ENCODE results near the gene EHMT1. TPM values are rescaled to one million over a fixed set of nuclear protein-coding genes. Genes with fewer than 3 reads are reported as not detected.

Gene EHMT1
- total and polyA plus RNA-seq, 2 of the 13 experiments (the other 11 are each of a cell fraction or from before 2014, with no cell fraction given): 23.0 to 27.1 TPM

DNA sequence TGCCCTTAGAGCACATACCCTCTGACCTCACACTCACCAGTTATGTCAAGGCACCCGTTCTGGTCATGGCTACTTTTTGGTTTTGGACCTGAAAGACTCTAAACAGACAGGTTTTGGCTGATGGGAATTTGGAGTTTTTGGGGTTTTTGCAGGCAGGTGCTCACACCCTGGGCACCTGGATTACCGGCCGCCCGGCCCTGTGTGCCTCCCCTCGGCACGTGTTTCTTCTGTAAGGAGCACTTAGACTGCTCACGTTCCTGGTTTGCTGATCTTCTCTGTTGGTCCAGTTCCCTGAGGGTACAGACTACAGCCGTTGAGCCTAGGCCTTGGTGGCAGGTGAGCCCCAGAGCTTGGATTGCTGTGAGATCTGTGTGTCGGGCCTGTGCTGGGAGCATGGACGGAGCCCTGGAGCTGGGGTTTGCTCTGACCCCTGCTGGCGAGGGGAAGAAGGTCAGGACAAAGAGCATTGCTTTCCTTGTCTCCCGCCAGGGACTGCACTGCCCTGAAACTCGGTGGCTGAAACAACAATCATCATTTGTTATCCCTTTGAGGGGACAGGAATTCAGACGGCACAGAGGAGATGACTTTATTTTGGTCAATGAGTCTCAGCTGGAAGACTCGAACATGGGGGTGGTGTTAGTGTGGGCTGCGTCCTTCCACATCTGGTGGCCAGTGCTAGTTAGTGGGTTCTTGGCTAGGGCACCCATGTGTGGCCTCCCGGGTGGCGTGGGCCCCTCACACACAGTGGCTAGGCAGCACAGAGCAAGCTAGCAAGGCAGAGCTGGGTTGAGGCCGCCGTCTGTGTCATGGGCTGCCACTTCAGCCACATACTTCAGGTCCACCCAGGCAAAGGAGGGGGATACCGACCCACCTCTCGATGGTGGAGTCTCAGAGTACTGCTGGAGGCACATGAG lies 76.4 kb downstream of the EHMT1 start (continued):
- TF ChIP-seq YY1 (IDR thresholded peaks at IDR 0.05; ENCODE audit: insufficient read depth, insufficient replicate concordance, low read depth, low read length) (peak; percentile 29), SMC3 (IDR thresholded peaks at IDR 0.05; ENCODE audit: low read length) (peak; percentile 66), ZNF329 (CRISPR knock-in tag; IDR thresholded peaks at IDR 0.05; ENCODE audit: low read depth) (0 out of 2 replicates have a peak, but pooled peaks have one; percentile 38), PHF8 (CRISPR knock-in tag; IDR thresholded peaks at IDR 0.05) (peak; percentile 39; the same call in 1 of the 2 replicates), JUNB (CRISPR knock-in tag; IDR thresholded peaks at IDR 0.05; ENCODE audit: borderline replicate concordance) (no peak), ZNF703 (CRISPR knock-in tag; IDR thresholded peaks at IDR 0.05; ENCODE audit: borderline replicate concordance) (no peak), MXD3 (CRISPR knock-in tag; IDR thresholded peaks at IDR 0.05) (no peak), ZNF547 (CRISPR knock-in tag; IDR thresholded peaks at IDR 0.05) (peak; percentile 73; the same call in 1 of the 2 replicates), ZSCAN20 (CRISPR knock-in tag; IDR thresholded peaks at IDR 0.05; ENCODE audit: borderline replicate concordance) (no peak), SNAPC5 (CRISPR knock-in tag; IDR thresholded peaks at IDR 0.05; ENCODE audit: borderline replicate concordance) (no peak), ZFX (CRISPR knock-in tag; IDR thresholded peaks at IDR 0.05; ENCODE audit: low read depth) (peak; percentile 79), EP300 (IDR thresholded peaks at IDR 0.05; ENCODE audit: low read depth in 2 of 2, low read length in 2 of 2) (no peak), EP300 (CRISPR knock-in tag; IDR thresholded peaks at IDR 0.05; ENCODE audit: borderline replicate concordance) (0 out of 2 replicates have a peak, but pooled peaks have one; percentile 23), ZNF343 (CRISPR knock-in tag; IDR thresholded peaks at IDR 0.05) (no peak), ZNF558 (CRISPR knock-in tag; IDR thresholded peaks at IDR 0.05; ENCODE audit: borderline replicate concordance) (no peak), RAD21 (CRISPR knock-in tag; IDR thresholded peaks at IDR 0.05) (peak; percentile 81), ZNF644 (CRISPR knock-in tag; IDR thresholded peaks at IDR 0.05; ENCODE audit: low read depth) (no peak), ZNF224 (CRISPR knock-in tag; IDR thresholded peaks at IDR 0.05) (0 out of 2 replicates have a peak, but pooled peaks have one; percentile 65)
- TF ChIP-seq, protein P1, sequence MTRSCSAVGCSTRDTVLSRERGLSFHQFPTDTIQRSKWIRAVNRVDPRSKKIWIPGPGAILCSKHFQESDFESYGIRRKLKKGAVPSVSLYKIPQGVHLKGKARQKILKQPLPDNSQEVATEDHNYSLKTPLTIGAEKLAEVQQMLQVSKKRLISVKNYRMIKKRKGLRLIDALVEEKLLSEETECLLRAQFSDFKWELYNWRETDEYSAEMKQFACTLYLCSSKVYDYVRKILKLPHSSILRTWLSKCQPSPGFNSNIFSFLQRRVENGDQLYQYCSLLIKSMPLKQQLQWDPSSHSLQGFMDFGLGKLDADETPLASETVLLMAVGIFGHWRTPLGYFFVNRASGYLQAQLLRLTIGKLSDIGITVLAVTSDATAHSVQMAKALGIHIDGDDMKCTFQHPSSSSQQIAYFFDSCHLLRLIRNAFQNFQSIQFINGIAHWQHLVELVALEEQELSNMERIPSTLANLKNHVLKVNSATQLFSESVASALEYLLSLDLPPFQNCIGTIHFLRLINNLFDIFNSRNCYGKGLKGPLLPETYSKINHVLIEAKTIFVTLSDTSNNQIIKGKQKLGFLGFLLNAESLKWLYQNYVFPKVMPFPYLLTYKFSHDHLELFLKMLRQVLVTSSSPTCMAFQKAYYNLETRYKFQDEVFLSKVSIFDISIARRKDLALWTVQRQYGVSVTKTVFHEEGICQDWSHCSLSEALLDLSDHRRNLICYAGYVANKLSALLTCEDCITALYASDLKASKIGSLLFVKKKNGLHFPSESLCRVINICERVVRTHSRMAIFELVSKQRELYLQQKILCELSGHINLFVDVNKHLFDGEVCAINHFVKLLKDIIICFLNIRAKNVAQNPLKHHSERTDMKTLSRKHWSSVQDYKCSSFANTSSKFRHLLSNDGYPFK (CRISPR knock-in tag; IDR thresholded peaks at IDR 0.05; ENCODE audit: borderline replicate concordance): 0 out of 2 replicates have a peak, but pooled peaks have one; percentile 43
- TF ChIP-seq, protein P2, sequence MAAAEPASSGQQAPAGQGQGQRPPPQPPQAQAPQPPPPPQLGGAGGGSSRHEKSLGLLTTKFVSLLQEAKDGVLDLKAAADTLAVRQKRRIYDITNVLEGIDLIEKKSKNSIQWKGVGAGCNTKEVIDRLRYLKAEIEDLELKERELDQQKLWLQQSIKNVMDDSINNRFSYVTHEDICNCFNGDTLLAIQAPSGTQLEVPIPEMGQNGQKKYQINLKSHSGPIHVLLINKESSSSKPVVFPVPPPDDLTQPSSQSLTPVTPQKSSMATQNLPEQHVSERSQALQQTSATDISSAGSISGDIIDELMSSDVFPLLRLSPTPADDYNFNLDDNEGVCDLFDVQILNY (CRISPR knock-in tag; conservative IDR thresholded peaks at IDR 0.05): no peak
- TF ChIP-seq, protein P3, sequence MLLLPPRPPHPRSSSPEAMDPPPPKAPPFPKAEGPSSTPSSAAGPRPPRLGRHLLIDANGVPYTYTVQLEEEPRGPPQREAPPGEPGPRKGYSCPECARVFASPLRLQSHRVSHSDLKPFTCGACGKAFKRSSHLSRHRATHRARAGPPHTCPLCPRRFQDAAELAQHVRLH (CRISPR knock-in tag; IDR thresholded peaks at IDR 0.05; ENCODE audit: borderline replicate concordance, low read depth): peak; percentile 56; the same call in 1 of the 2 replicates
- TF ChIP-seq, protein P4, sequence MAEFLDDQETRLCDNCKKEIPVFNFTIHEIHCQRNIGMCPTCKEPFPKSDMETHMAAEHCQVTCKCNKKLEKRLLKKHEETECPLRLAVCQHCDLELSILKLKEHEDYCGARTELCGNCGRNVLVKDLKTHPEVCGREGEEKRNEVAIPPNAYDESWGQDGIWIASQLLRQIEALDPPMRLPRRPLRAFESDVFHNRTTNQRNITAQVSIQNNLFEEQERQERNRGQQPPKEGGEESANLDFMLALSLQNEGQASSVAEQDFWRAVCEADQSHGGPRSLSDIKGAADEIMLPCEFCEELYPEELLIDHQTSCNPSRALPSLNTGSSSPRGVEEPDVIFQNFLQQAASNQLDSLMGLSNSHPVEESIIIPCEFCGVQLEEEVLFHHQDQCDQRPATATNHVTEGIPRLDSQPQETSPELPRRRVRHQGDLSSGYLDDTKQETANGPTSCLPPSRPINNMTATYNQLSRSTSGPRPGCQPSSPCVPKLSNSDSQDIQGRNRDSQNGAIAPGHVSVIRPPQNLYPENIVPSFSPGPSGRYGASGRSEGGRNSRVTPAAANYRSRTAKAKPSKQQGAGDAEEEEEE (CRISPR knock-in tag; IDR thresholded peaks at IDR 0.05; ENCODE audit: borderline replicate concordance): no peak

All from HepG2 (cell line).